Subcutaneous adipose tissue (tissue), 4 donors: Measurements from ENCODE around the gene ARHGAP6. TPM values are rescaled to one million over a fixed set of nuclear protein-coding genes. Genes with fewer than 3 reads are reported as not detected.

ENCODE experiments used
- total RNA-seq, 4 donors: library from RNA; depleted of rRNA; stranded (reverse); fragments of >200 nt; gene quantifications; one replicate each; pipeline ENCODE4 v1.1.0, GENCODE V29; 2016
- TF ChIP-seq, protein P1 (sequence below): fragments of 450-650 bp; IDR thresholded peaks from one replicate; pipeline ENCODE4 v1.5.1; 2016; ENCODE audit warnings: low read depth, mild to moderate bottlenecking, control low read depth, antibody characterized with exemption, moderate library complexity

ARHGAP6 gene
- total RNA-seq, 4 donors from 2014 or later = 20.7 to 40.3 (median 30.7) TPM

DNA sequence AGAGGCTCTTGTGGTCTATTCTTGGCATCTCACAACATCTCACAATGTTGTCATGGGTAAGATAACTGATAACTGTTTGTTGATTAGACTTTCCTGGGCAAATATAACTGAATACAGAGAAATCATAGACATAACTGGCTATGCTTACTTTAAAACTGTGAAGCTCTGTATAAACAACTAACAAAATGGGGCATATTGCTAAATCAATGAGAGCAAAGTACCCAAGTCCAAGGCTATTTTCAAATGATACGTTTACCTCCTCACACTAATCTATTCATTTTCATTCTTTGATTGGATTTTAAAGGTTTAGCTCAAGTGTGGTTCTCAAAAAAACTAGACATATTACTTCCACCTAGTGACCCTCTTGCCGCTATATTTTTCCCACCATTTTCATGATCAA is 333.9 kb downstream of the ARHGAP6 start:
- TF ChIP-seq, protein P1, sequence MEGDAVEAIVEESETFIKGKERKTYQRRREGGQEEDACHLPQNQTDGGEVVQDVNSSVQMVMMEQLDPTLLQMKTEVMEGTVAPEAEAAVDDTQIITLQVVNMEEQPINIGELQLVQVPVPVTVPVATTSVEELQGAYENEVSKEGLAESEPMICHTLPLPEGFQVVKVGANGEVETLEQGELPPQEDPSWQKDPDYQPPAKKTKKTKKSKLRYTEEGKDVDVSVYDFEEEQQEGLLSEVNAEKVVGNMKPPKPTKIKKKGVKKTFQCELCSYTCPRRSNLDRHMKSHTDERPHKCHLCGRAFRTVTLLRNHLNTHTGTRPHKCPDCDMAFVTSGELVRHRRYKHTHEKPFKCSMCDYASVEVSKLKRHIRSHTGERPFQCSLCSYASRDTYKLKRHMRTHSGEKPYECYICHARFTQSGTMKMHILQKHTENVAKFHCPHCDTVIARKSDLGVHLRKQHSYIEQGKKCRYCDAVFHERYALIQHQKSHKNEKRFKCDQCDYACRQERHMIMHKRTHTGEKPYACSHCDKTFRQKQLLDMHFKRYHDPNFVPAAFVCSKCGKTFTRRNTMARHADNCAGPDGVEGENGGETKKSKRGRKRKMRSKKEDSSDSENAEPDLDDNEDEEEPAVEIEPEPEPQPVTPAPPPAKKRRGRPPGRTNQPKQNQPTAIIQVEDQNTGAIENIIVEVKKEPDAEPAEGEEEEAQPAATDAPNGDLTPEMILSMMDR = no peak

DNA sequence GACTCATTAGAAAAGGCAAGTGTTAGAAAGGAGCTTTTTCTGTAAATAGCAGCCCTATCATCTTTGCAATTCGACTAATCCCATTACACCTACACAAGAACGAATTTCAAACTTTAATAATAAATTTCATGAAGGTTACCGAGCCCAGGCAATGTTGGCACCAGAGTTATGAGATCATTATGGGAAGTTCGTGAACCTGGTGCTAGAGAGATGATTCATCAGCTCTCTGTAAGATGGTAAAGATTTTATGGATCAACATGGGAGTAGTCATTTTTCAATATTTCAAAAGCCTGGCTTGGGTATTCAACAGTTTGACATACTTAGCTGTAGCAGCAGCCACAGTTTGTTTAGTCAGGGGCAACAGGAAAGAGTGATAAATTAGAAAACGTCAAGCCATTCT is 336.7 kb downstream of the ARHGAP6 start:
- TF ChIP-seq, protein P1 = no peak

DNA sequence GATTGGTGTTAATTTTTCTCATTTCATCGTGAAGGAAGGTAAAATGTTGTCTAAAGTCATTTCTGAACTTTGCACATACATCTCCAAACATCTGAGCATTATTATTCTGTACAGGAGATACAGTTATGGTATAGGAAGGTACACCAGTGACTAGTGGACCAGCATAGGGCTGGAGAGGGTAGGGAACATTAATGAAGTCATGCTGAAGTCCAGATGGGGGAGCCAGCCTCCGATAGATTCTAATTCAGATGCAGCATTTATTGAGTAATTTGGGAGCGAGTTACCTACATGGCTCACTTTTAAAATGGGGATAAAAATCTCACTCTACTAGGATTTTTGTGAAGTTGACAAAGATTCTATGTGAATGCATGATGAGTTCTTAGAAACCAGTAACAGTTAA is 337.6 kb downstream of the ARHGAP6 start:
- TF ChIP-seq, protein P1 = no peak

DNA sequence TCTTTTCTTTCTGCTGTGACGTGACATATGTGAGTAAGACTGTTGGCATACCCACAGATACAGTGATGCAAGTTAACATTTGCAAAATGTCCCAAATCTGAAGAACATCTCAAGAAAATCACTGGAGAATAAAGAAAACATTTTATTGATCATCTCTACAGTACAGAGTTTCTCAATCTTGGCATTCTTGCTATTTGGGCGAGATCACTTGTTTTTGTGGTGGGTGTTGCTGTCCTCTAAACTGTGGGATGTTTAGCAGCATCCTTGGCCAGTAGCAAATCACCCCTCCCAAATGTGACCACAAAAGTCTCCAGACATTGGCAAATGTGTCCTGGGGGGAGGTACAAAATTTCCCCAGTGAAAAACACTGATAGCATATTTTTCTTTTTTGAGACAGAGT is 343.7 kb downstream of the ARHGAP6 start:
- TF ChIP-seq, protein P1 = no peak

DNA sequence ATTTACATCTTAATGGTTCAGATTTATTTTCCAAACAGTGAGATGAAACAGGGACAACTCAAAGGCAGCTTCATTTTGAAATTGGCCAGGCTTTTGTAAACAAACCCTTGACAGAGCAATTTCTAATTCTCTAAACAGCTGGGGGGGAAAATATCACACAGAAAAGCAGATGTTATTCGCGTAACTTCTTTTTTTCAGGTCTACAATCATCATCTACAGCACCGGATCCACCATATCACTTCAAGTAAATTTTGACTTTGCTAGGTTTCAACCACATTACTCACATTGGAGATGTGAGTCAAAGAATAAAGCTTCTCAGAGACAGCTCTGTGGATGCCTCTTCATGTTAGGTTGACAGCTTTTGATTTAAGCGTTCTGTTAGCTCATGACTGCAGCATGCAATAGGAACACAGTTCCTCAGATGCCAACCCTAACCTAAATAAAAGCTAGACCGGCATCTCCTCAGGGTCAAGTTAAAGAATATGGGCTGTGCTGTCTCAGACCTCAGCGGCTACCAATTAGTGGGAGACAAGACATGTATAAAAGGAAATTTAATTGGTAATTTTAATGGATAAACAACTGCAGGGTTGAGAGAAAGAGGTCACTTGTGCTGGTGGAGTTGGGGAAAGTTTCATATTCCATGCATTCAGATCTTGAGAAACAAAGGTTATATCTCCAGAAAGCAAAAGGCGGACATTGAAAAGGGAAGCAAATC is 345.8 kb downstream of the ARHGAP6 start:
- TF ChIP-seq, protein P1 = no peak

DNA sequence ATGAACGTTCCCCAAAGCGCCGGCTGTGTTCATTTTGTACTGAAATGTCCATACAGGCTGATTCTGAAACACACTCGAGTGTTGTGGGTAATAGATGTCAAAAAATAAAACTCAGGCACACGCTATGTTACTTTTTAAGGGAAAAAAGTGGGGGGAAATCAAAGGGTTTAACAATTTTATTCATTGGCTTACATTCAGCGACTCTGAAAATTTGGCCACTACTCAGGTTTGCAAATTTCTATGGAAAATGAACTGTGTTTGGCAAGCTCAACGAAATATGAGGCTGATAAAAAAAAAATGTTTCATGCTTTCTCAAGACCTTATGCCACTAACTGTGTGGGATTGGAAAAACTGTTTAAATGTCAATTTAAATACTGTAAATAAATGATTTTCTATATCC is 354.0 kb downstream of the ARHGAP6 start:
- TF ChIP-seq, protein P1 = no peak

DNA sequence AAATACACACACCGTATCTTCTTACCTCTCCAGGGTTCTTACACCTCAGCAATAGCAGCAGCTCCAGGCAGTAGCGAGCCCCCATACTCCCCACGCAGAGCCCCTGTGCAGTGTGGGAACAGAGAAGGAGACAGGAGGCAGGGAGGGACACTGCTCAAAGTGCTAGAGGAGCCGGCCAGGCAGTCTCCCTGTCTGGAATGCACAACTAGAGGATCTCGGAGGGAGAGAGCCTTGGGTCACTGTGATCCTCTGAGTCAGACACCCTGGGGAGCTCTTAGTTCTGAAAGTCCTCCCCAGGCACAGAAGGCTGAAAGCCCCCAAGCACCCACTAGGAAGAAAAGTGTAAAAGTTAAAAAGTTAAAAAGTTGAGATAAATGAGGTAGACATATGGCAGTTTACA is 356.5 kb downstream of the ARHGAP6 start:
- TF ChIP-seq, protein P1 = no peak
